HG02852 (cell line): ENCODE data around the gene RIPOR2.
"Not testable (repeated sequence)": the region's sequence is repeated elsewhere in the genome, so short reads cannot be mapped to it uniquely, and the experiment has no call there.

Experiments used
- ATAC-seq: cut with Tn5 transposase; IDR thresholded peaks from one replicate; pipeline ENCODE4 v1.9.1; 2021; ENCODE audit warnings: mild to moderate bottlenecking, moderate library complexity; ENCODE audit not compliant: unreplicated experiment

Gene RIPOR2

DNA sequence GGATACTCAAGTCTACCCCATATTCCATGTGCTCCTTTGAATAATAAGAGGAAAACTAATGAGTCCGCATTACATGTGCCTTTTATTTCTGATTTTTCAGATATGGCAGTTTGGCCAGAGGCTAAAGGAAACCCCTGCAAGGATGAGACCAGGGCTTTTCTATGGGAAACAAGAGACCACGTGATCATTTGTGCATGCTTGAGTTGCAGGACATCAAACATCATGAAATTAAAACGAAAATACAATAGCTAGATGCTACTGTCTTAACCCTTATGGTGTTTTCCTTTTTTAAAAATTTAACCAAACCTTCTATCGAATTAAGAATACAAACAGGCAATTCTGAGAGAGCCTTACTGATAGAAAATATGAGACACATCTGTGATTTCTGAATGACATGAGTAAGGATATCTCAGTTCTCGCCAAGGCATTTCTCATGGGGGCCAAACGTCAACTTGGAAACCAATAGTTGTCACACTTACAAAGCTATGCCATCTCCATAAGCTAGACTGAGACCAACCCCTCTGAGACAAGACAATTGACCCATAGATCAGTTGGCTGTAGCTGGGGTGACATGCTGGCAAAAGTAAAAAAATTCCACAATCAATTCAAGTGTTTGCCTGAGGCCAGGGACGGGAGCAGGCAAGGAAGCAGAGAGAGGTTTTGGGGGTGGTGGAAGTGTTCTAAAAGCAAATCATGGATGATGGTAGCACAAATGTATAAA lies 52.8 kb downstream of the RIPOR2 start:
- no peak for ATAC-seq

DNA sequence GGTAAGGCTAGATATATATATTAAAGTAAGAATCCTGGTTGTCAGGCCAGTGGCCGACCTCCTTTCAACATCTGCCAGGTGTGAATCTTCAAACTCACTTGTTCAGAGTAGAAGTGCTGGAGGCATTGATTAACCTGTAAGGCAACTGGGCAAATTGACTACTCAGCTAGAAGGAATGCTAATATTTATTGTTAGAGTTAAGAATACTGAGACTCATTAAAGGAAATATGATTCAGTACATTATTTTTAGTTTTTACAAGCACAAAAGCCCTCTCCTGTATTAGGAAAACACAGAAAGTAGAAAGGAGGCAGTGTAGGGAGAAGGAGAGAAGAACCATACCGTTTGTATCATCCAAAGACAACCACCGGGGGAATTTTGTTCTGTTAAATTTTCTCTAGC lies 53.5 kb downstream of the RIPOR2 start:
- no peak for ATAC-seq

DNA sequence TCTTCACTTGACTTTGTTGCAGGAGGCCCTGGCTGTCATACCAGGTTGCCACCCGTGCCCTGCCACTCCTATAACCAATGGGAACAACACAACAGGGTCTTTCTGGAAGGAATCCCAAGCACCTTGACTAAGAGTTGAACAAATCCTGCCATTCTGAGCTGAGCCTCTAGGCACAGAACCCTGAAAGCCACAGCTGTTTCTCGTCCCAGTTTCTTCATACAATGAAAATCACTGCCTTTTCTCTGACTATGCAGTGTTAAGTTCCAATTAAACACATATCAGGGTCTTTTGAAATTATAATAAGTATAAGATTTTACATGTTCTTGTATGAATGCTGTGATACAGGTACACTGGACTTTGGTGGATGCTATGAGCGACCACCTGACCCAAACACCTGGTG lies 54.4 kb downstream of the RIPOR2 start:
- no peak for ATAC-seq

- no peak for ATAC-seq
Observed at GRCh38 chr6:24880451-24880850, 55.3 kb downstream of the RIPOR2 start.

GRCh38 chr6:24879351-24879750 lies 56.4 kb downstream of the RIPOR2 start:
- no peak for ATAC-seq

GRCh38 chr6:24877747-24878146 lies 58.0 kb downstream of the RIPOR2 start:
- not testable (repeated sequence) for ATAC-seq

GRCh38 chr6:24876499-24877465 lies 59.0 kb downstream of the RIPOR2 start:
- no peak for ATAC-seq

DNA sequence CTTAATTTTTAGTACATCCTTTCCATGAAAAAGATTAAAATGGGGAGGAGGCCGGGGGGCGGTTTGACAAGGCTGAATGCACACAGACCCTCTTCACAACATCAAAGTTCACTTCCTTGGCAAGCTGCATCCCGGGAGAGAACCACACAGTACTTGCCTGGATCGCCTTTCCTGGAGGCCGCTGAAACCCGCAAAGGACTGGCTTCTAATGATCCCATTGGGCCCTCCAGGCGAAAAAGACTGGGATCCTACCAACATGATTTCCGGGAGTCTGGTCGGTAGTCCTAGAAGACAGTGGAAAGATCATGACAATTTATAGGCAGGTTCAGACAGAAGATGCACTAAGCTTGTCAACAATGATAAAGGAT lies 60.2 kb downstream of the RIPOR2 start:
- no peak for ATAC-seq

- ATAC-seq, result no peak
Observed at GRCh38 chr6:24874776-24875533, 60.8 kb downstream of the RIPOR2 start.

DNA sequence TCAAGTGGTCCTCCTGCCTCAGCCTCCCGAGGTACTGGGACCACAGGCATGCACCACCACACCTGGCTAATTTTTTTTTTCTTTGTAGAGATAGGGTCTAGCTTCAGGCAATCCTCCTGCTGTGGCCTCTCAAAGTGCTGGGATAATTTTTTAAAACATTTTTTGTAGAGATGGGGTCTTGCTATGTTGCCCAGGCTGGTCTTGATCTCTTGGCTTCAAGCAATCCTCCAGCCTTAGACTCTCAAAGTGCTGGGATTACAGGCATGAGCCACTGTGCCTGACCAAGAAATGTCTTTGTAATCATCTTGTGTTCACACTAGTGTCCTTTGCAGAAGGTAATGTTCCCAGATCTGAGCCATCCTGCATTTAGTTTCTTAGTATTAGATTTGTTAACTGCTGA lies 61.6 kb downstream of the RIPOR2 start:
- ATAC-seq, result no peak

- no peak for ATAC-seq
Observed at GRCh38 chr6:24872779-24873178, 63.0 kb downstream of the RIPOR2 start.

DNA sequence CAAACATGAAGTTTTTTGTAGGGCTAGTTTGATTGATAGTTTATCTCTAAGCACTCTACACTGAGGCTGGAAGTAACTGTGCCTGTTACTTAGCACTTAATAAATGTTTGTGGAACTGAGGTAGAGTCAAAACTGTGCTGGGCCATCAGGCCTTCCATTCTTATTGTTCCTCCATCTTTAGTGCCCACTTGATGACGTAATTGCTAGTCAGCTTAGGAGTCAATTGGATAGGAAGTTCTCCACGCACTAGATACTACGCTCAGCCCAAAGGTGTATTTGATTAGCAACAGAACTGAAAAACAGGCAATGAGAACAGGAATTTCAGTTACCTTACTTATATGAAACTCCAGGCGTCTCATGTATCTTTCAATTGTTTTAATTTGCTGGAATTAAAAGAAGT lies 67.0 kb downstream of the RIPOR2 start:
- ATAC-seq, result no peak

GRCh38 chr6:24867104-24867703 lies 68.6 kb downstream of the RIPOR2 start:
- ATAC-seq, result no peak

DNA sequence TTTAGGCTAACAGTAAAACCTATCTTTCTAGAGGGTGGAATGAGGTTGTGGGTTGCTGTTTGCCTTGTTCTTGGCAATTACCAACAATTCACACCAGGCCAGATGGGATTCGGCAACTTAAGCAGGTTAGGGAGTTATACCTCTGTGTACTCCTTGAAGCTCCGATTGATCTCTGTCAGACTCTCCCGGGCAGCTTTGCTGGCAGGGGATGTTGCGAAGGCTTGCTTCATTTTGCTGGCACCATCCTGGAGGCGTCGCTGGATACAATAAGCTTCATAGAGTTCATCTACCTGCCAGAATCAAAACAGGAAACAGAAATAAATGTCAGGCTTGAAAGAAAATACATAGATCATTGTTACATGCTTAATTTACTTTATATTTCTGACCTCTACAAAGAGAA lies 70.6 kb downstream of the RIPOR2 start:
- ATAC-seq, result no peak

DNA sequence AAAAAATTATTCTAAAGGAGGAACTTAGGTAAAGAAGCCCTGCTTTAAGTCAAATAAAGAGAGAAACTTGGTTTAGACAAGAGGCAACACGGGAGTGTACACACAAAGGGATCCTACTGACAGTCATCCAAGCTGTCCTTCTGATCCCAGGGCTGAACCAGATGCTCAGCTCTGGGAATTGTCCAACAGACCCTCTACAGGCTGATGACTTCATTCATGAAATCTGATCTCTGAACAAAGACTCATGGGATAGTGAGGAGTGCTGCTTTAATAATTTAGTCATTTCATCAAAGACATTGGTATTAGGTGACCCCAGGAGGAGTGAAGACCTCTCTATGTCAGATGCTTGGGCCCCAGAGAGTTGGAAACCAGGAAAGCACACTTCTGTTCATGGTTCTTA lies 71.4 kb downstream of the RIPOR2 start:
- ATAC-seq, result no peak

- peak; percentile 79 for ATAC-seq
Observed at GRCh38 chr6:24861934-24862333, 73.8 kb downstream of the RIPOR2 start.

GRCh38 chr6:24859608-24860200 lies 76.1 kb downstream of the RIPOR2 start:
- no peak for ATAC-seq

GRCh38 chr6:24859132-24859531 lies 76.6 kb downstream of the RIPOR2 start:
- ATAC-seq, result no peak

DNA sequence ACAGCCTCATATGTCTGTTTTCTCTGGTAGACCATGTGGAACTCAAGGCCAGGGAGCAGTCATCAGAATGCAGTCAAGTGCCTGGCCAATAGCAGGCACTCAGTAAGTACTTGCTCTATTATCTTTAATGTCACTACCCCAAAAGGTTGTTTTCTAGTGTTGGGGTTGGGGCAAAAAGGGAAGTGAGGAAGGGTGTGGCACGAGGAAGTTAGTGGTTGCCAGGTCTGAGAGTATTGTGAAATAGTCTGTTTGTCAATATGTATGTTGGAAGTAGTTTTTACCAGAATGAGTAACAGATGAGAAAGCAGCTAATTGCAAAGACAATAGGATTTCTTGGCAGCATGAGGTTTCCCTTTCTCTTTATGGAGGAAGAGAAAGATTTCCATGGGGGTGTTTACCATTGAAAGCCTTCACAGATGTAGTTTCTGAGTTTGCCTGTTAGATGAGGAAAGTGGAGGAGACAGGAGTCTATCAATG lies 77.5 kb downstream of the RIPOR2 start:
- peak; percentile 47 for ATAC-seq

DNA sequence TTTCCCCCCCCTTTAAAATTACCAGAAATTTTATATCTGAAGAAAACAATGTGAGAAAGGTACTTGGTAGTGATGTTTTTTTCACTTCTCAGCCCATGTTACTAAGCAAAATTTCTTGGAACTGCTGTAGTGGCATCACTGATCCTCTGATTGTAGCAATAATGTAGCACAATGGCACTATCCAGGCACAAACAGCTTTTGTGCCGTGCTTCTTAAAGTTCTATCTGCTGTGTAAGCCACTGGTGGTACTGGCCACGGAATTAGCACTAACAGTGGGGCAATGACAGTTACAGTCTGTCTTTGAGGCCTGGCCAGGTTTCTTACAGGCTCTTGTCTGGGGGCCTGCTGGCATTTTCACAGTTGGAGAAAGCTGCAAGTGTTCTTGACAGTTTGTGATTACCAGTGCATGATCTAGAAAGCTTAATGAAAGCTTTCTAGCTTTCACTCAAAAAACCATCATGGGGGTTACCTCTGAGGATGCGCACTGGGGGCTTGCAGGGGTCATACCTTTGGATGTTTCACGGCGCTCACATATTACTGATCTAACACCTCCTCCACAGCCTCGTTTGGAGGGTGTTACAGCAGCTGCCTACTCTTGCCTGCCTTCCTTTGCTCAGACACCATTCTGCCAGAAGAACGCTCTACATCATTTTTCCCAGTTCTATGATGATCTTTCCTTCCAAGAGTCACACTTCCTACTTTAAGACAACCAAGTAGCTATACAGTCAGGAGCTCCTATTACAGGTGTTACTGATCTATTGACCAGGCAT lies 78.7 kb downstream of the RIPOR2 start:
- no peak for ATAC-seq
